HepG2 (cell line): ENCODE measurements around the gene FGFR4. TPM values are rescaled to one million over a fixed set of nuclear protein-coding genes. Genes with fewer than 3 reads are reported as not detected.

Experiments used
- CBX5 ChIP-seq: sonication (generic); formaldehyde crosslinking; IDR thresholded peaks from 2 replicates; pipeline ENCODE4 v1.4.0; 2020; ENCODE audit warnings: missing genetic modification reagents, borderline replicate concordance
- FOXO1 ChIP-seq: sonication (generic); formaldehyde crosslinking; IDR thresholded peaks from 2 replicates; pipeline ENCODE4 v1.4.0; 2020; ENCODE audit warnings: missing genetic modification reagents
- NRL ChIP-seq: sonication (generic); formaldehyde crosslinking; IDR thresholded peaks from 2 replicates; pipeline ENCODE4 v1.5.0; 2020; ENCODE audit warnings: missing genetic modification reagents, mild to moderate bottlenecking, moderate library complexity, borderline replicate concordance
- SIX1 ChIP-seq: sonication (generic); formaldehyde crosslinking; IDR thresholded peaks from 2 replicates; pipeline ENCODE4 v1.4.0; 2020; ENCODE audit warnings: missing genetic modification reagents, borderline replicate concordance
- SOX13 ChIP-seq, 3 experiments: fragments of 450-650 bp in 1 of 3; sonication (generic) in 1 of 3; formaldehyde crosslinking in 1 of 3; IDR thresholded peaks in 2 of 3; conservative IDR thresholded peaks in 1 of 3; 2 replicates each; pipeline versions ENCODE4 v1.5.0 to v1.6.1; 2016 to 2020; ENCODE audit warnings: antibody characterized with exemption in 1 of 3, mild to moderate bottlenecking in 1 of 3, missing compliant biosample characterization in 1 of 3, missing genetic modification reagents in 1 of 3, moderate library complexity in 1 of 3
- SP5 ChIP-seq: IDR thresholded peaks from 2 replicates; pipeline ENCODE4 v1.6.1; 2016; ENCODE audit warnings: low read depth, borderline replicate concordance
- SRSF4 ChIP-seq: fragments of 200-400 bp; formaldehyde crosslinking; IDR thresholded peaks from one replicate; pipeline ENCODE4 v1.6.1; 2018; ENCODE audit warnings: mild to moderate bottlenecking, low read depth, low read length, moderate library complexity; ENCODE audit not compliant: poor library complexity, severe bottlenecking
- ZNF30 ChIP-seq: sonication (generic); formaldehyde crosslinking; IDR thresholded peaks from 2 replicates; pipeline ENCODE4 v1.5.0; 2020; ENCODE audit warnings: mild to moderate bottlenecking, missing genetic modification reagents
- ZNF605 ChIP-seq: sonication (generic); formaldehyde crosslinking; IDR thresholded peaks from 2 replicates; pipeline ENCODE4 v1.8.0; 2022; ENCODE audit warnings: mild to moderate bottlenecking, missing genetic modification reagents
- polyA plus RNA-seq, 8 experiments: library from polyadenylated mRNA; depleted of rRNA in 3 of 8; stranded (reverse) in 7 of 8; unstranded in 1 of 8; fragments of >200 nt; fragmentation: Illumina TruSeq in 4 of 8; extraction: Trizol in 4 of 8; gene quantifications; 2 replicates each; pipeline versions ENCODE4 v1.2.1 to v1.2.3, GENCODE V29; 2011 to 2016; ENCODE audit warnings: low read depth in 4 of 8, missing spikeins in 1 of 8, mixed read lengths in 1 of 8; ENCODE audit not compliant: insufficient read depth in 1 of 8
- total RNA-seq, 5 experiments: library from RNA; depleted of rRNA; stranded (reverse); fragments of >200 nt; fragmentation: Illumina TruSeq; extraction: Trizol; gene quantifications; 2 replicates each; pipeline ENCODE4 v1.2.3, GENCODE V29; 2016; ENCODE audit warnings: low read depth in 1 of 5
- TF ChIP-seq, protein P1 (sequence below): sonication (generic); formaldehyde crosslinking; IDR thresholded peaks from 2 replicates; pipeline ENCODE4 v1.8.0; 2022; ENCODE audit warnings: missing genetic modification reagents, mild to moderate bottlenecking, moderate library complexity, borderline replicate concordance
- TF ChIP-seq, protein P2 (sequence below): sonication (generic); formaldehyde crosslinking; IDR thresholded peaks from 2 replicates; pipeline ENCODE4 v1.4.0; 2020; ENCODE audit warnings: mild to moderate bottlenecking, missing genetic modification reagents
- TF ChIP-seq, protein P3 (sequence below): sonication (generic); formaldehyde crosslinking; IDR thresholded peaks from 2 replicates; pipeline ENCODE4 v1.4.0; 2020; ENCODE audit warnings: missing genetic modification reagents
- TF ChIP-seq, protein P4 (sequence below): sonication (generic); formaldehyde crosslinking; IDR thresholded peaks from 2 replicates; pipeline ENCODE4 v1.4.0; 2020; ENCODE audit warnings: missing genetic modification reagents, borderline replicate concordance
- TF ChIP-seq, protein P5 (sequence below): sonication (generic); formaldehyde crosslinking; IDR thresholded peaks from 2 replicates; pipeline ENCODE4 v1.8.0; 2022; ENCODE audit warnings: mild to moderate bottlenecking, missing genetic modification reagents, borderline replicate concordance
- TF ChIP-seq, protein P6 (sequence below): IDR thresholded peaks from 2 replicates; pipeline ENCODE4 v1.6.1; 2016; ENCODE audit warnings: low read depth
- TF ChIP-seq, protein P7 (sequence below): IDR thresholded peaks from 2 replicates; pipeline ENCODE4 v1.6.1; 2012; ENCODE audit warnings: inconsistent platforms

Gene FGFR4
- total and polyA plus RNA-seq, 2 of the 13 experiments (the other 11 are each of a cell fraction or from before 2014, with no cell fraction given), result 129 to 219 TPM

DNA sequence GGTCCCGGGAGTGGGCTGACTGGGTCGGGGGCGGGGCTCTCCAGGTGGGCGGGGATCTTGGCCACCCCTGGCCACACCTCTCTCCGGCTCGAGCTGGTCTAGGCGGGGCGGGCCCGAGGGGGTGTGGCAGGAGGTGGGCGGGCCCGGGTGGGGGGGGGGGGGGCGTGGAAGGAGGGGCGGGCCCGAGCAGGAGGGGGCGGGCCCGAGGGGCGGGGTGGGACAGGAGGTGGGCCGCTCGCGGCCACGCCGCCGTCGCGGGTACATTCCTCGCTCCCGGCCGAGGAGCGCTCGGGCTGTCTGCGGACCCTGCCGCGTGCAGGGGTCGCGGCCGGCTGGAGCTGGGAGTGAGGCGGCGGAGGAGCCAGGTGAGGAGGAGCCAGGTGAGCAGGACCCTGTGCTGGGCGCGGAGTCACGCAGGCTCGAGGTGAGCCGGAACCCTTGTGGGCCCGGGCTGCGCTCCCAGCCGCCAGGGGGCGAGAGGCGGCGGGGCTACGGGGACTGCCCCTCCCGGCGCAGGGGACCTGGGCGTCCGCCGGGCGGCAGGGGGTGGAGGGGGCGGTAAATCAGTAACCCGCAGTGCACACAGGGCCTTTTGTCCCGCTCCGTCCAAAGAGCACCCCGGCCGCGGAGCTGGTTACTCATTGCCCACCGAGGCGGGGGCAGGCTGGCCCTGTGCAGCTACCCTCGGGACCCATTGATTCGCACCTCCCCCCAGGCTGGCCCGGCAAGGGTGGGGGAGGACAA lies at the start of gene FGFR4 (continued):
- TF ChIP-seq, protein P1, sequence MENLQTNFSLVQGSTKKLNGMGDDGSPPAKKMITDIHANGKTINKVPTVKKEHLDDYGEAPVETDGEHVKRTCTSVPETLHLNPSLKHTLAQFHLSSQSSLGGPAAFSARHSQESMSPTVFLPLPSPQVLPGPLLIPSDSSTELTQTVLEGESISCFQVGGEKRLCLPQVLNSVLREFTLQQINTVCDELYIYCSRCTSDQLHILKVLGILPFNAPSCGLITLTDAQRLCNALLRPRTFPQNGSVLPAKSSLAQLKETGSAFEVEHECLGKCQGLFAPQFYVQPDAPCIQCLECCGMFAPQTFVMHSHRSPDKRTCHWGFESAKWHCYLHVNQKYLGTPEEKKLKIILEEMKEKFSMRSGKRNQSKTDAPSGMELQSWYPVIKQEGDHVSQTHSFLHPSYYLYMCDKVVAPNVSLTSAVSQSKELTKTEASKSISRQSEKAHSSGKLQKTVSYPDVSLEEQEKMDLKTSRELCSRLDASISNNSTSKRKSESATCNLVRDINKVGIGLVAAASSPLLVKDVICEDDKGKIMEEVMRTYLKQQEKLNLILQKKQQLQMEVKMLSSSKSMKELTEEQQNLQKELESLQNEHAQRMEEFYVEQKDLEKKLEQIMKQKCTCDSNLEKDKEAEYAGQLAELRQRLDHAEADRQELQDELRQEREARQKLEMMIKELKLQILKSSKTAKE, result peak; percentile 73
- TF ChIP-seq SP5 (CRISPR knock-in tag) (peak; percentile 83), FOXO1 (CRISPR knock-in tag) (no peak; the same call in 1 of the 2 replicates), ZNF30 (CRISPR knock-in tag) (peak; percentile 86), SIX1 (CRISPR knock-in tag) (no peak), CBX5 (CRISPR knock-in tag) (no peak; the same call in 1 of the 2 replicates), SOX13 (IDR thresholded peaks at IDR 0.05) (no peak), SOX13 (CRISPR knock-in tag; conservative IDR thresholded peaks at IDR 0.05 in 1 of 2, IDR thresholded peaks at IDR 0.05 in 1 of 2) (peak in 1 of 2 experiments; percentile 78; a peak in 2 of 4 replicates), SRSF4 (no peak), NRL (CRISPR knock-in tag) (peak; percentile 97), ZNF605 (CRISPR knock-in tag) (peak; percentile 93)
- TF ChIP-seq, protein P2, sequence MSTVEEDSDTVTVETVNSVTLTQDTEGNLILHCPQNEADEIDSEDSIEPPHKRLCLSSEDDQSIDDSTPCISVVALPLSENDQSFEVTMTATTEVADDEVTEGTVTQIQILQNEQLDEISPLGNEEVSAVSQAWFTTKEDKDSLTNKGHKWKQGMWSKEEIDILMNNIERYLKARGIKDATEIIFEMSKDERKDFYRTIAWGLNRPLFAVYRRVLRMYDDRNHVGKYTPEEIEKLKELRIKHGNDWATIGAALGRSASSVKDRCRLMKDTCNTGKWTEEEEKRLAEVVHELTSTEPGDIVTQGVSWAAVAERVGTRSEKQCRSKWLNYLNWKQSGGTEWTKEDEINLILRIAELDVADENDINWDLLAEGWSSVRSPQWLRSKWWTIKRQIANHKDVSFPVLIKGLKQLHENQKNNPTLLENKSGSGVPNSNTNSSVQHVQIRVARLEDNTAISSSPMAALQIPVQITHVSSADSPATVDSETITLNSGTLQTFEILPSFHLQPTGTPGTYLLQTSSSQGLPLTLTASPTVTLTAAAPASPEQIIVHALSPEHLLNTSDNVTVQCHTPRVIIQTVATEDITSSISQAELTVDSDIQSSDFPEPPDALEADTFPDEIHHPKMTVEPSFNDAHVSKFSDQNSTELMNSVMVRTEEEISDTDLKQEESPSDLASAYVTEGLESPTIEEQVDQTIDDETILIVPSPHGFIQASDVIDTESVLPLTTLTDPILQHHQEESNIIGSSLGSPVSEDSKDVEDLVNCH, result 0 out of 2 replicates have a peak, but pooled peaks have one; percentile 20
- TF ChIP-seq, protein P3, sequence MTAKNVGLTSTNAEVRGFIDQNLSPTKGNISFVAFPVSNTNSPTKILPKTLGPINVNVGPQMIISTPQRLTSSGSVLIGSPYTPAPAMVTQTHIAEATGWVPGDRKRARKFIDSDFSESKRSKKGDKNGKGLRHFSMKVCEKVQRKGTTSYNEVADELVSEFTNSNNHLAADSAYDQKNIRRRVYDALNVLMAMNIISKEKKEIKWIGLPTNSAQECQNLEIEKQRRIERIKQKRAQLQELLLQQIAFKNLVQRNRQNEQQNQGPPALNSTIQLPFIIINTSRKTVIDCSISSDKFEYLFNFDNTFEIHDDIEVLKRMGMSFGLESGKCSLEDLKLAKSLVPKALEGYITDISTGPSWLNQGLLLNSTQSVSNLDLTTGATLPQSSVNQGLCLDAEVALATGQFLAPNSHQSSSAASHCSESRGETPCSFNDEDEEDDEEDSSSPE (CRISPR knock-in tag), result peak; percentile 79; the same call in 1 of the 2 replicates
- TF ChIP-seq, protein P4, sequence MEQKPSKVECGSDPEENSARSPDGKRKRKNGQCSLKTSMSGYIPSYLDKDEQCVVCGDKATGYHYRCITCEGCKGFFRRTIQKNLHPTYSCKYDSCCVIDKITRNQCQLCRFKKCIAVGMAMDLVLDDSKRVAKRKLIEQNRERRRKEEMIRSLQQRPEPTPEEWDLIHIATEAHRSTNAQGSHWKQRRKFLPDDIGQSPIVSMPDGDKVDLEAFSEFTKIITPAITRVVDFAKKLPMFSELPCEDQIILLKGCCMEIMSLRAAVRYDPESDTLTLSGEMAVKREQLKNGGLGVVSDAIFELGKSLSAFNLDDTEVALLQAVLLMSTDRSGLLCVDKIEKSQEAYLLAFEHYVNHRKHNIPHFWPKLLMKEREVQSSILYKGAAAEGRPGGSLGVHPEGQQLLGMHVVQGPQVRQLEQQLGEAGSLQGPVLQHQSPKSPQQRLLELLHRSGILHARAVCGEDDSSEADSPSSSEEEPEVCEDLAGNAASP, result peak; percentile 71; the same call in 1 of the 2 replicates
- TF ChIP-seq, protein P5, sequence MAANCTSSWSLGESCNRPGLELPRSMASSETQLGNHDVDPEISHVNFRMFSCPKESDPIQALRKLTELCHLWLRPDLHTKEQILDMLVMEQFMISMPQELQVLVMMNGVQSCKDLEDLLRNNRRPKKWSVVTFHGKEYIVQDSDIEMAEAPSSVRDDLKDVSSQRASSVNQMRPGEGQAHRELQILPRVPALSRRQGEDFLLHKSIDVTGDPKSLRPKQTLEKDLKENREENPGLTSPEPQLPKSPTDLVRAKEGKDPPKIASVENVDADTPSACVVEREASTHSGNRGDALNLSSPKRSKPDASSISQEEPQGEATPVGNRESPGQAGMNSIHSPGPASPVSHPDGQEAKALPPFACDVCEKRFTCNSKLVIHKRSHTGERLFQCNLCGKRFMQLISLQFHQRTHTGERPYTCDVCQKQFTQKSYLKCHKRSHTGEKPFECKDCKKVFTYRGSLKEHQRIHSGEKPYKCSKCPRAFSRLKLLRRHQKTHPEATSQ (CRISPR knock-in tag), result 0 out of 2 replicates have a peak, but pooled peaks have one; percentile 80
- TF ChIP-seq, protein P6, sequence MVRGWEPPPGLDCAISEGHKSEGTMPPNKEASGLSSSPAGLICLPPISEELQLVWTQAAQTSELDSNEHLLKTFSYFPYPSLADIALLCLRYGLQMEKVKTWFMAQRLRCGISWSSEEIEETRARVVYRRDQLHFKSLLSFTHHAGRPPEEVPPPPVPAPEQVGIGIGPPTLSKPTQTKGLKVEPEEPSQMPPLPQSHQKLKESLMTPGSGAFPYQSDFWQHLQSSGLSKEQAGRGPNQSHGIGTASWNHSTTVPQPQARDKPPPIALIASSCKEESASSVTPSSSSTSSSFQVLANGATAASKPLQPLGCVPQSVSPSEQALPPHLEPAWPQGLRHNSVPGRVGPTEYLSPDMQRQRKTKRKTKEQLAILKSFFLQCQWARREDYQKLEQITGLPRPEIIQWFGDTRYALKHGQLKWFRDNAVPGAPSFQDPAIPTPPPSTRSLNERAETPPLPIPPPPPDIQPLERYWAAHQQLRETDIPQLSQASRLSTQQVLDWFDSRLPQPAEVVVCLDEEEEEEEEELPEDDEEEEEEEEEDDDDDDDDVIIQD (CRISPR knock-in tag), result peak; percentile 48; the same call in 1 of the 2 replicates
- TF ChIP-seq, protein P7, sequence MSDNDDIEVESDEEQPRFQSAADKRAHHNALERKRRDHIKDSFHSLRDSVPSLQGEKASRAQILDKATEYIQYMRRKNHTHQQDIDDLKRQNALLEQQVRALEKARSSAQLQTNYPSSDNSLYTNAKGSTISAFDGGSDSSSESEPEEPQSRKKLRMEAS, result peak; percentile 57
